ENCODE results near the gene GRID1.

The GRID1 gene

DNA sequence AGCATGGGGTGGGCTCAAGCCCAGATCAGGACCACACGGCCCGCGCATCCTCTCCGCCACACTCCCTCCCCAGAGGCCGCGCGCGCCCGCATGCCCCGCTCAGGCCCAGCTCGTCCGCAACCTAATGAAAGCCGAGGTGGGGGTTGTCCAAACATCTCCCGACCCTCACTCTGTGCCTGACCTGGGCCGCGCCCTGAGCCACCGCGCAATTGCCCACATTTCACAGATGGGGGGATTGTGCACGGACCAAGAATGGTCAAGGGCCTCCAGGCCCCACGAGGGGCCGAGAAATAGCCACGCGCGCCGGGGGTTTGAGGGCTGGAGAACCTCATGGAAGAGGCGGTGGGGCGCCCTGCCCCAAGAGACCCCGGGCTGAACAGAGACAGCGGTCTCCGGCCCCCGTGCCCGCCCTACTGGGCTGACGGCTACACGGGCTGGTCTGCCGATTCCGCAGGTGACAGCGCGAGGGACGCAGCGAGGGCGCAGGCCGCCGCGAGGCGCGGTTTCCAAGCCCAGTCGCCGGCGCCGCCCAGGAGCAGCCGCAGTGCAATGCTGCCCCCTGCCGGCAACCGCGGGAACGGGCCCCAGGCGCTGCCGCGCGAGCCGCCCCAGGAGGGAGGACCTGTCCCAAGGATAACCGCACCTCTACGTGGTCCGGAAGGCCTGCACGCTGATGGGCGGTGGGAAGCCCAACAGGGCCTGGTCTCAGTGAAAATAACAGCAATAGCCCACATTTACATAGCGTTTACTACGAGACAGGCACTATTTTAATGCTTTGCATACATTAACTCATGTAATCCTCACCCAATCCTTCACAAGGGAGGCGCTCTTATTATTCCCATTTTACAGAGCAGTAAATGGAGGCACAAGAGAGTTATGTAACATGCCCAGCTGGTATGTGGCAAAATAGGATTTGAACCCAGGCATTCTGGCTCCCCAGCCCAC is 10.5 kb upstream of the GRID1 start:
- peaks cover 0 to 4% of the 10 kb centered on the region in 2 donors for H3K4me1 ChIP-seq (ENCODE audit: control insufficient read depth in 2 of 2, insufficient read depth in 2 of 2, low read length in 2 of 2)
- peaks cover 3 to 14% of the 10 kb centered on the region in 2 donors for H3K27me3 ChIP-seq (ENCODE audit: control insufficient read depth in 2 of 2, insufficient read depth in 2 of 2, low read length in 2 of 2)
- peak overlapping the region in 1 of 2 donors; percentile 13 for H3K4me3 ChIP-seq (ENCODE audit: low read length in 2 of 2)
- no peak overlapping the region for H3K27ac ChIP-seq (ENCODE audit: low read depth in 2 of 2, low read length in 2 of 2)
- no peak overlapping the region for H3K9ac ChIP-seq (ENCODE audit: low read depth in 1 of 2, low read length in 2 of 2)
- H3K9me3 ChIP-seq (ENCODE audit: control insufficient read depth in 2 of 2, low read length in 2 of 2): no peaks in the 10 kb centered on the region
- H3K36me3 ChIP-seq (ENCODE audit: control insufficient read depth in 2 of 2, insufficient read depth in 2 of 2, low read length in 2 of 2): no peaks in the 10 kb centered on the region

DNA sequence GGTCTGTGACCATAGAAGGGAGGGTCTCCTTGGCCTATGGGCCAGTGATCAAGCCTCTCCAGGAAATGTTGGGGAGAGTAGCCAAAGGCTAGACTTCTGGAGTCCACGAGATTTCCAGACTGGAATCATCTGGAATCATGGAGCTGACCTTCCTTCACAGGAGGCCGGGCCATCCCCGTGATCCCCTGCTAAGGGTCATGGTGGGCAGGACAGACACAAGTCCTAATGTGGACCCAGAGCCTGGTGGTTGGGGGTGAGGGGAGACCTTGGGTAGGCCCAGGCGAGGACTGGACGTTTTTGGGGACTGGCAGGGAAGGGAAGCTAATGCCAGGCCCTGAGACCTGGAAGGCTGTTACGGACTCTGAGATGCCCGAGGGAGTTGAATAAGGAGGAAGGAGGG is 9.8 kb upstream of the GRID1 start:
- Histone ChIP-seq H3K9me3 (ENCODE audit: control insufficient read depth in 2 of 2, low read length in 2 of 2) (no peaks in the 10 kb centered on the region), H3K36me3 (ENCODE audit: control insufficient read depth in 2 of 2, insufficient read depth in 2 of 2, low read length in 2 of 2) (no peaks in the 10 kb centered on the region), H3K4me1 (ENCODE audit: control insufficient read depth in 2 of 2, insufficient read depth in 2 of 2, low read length in 2 of 2) (peaks cover 0 to 4% of the 10 kb centered on the region in 2 donors), H3K27ac (ENCODE audit: low read depth in 2 of 2, low read length in 2 of 2) (no peak overlapping the region), H3K27me3 (ENCODE audit: control insufficient read depth in 2 of 2, insufficient read depth in 2 of 2, low read length in 2 of 2) (peaks cover 4 to 14% of the 10 kb centered on the region in 2 donors), H3K4me3 (ENCODE audit: low read length in 2 of 2) (no peak overlapping the region), H3K9ac (ENCODE audit: low read depth in 1 of 2, low read length in 2 of 2) (no peak overlapping the region)

GRCh38 chr10:86375204-86375603 is 8.6 kb upstream of the GRID1 start:
- Histone ChIP-seq H3K9me3 (ENCODE audit: control insufficient read depth in 2 of 2, low read length in 2 of 2) (no peaks in the 10 kb centered on the region), H3K27me3 (ENCODE audit: control insufficient read depth in 2 of 2, insufficient read depth in 2 of 2, low read length in 2 of 2) (peaks cover 5 to 11% of the 10 kb centered on the region in 2 donors), H3K4me3 (ENCODE audit: low read length in 2 of 2) (no peak overlapping the region), H3K36me3 (ENCODE audit: control insufficient read depth in 2 of 2, insufficient read depth in 2 of 2, low read length in 2 of 2) (no peaks in the 10 kb centered on the region), H3K4me1 (ENCODE audit: control insufficient read depth in 2 of 2, insufficient read depth in 2 of 2, low read length in 2 of 2) (peaks cover 0 to 4% of the 10 kb centered on the region in 2 donors), H3K27ac (ENCODE audit: low read depth in 2 of 2, low read length in 2 of 2) (no peak overlapping the region), H3K9ac (ENCODE audit: low read depth in 1 of 2, low read length in 2 of 2) (no peak overlapping the region)

DNA sequence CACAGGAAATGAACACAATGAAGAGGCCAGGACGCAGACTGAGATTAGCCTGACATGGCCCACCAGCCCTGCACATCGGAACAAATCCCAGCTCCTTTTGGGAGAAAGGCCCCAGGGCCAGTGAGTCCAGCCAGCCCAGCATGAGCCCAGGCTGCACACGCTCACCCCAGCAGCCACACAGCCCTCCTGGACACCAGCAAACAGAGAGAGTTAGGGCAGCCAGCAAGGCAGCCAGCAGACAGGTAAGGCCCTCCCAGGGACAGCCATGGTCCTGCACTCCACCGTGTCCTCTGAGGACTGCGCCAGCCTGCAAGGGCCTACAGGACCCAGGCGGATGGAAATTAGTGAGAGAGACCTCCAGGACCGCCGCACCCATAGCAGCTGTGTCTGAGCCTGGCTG is 8.1 kb upstream of the GRID1 start:
- Histone ChIP-seq H3K4me3 (ENCODE audit: low read length in 2 of 2) (no peak overlapping the region), H3K36me3 (ENCODE audit: control insufficient read depth in 2 of 2, insufficient read depth in 2 of 2, low read length in 2 of 2) (no peaks in the 10 kb centered on the region), H3K27me3 (ENCODE audit: control insufficient read depth in 2 of 2, insufficient read depth in 2 of 2, low read length in 2 of 2) (peaks cover 10 to 11% of the 10 kb centered on the region in 2 donors), H3K4me1 (ENCODE audit: control insufficient read depth in 2 of 2, insufficient read depth in 2 of 2, low read length in 2 of 2) (peaks cover 0 to 4% of the 10 kb centered on the region in 2 donors), H3K27ac (ENCODE audit: low read depth in 2 of 2, low read length in 2 of 2) (no peak overlapping the region), H3K9ac (ENCODE audit: low read depth in 1 of 2, low read length in 2 of 2) (no peak overlapping the region), H3K9me3 (ENCODE audit: control insufficient read depth in 2 of 2, low read length in 2 of 2) (no peaks in the 10 kb centered on the region)

- peaks cover 0 to 4% of the 10 kb centered on the region in 2 donors for H3K4me1 ChIP-seq (ENCODE audit: control insufficient read depth in 2 of 2, insufficient read depth in 2 of 2, low read length in 2 of 2)
- H3K9ac ChIP-seq (ENCODE audit: low read depth in 1 of 2, low read length in 2 of 2): no peak overlapping the region
- no peaks in the 10 kb centered on the region for H3K9me3 ChIP-seq (ENCODE audit: control insufficient read depth in 2 of 2, low read length in 2 of 2)
- H3K27ac ChIP-seq (ENCODE audit: low read depth in 2 of 2, low read length in 2 of 2): no peak overlapping the region
- H3K4me3 ChIP-seq (ENCODE audit: low read length in 2 of 2): no peak overlapping the region
- H3K36me3 ChIP-seq (ENCODE audit: control insufficient read depth in 2 of 2, insufficient read depth in 2 of 2, low read length in 2 of 2): no peaks in the 10 kb centered on the region
- peaks cover 16 to 19% of the 10 kb centered on the region in 2 donors for H3K27me3 ChIP-seq (ENCODE audit: control insufficient read depth in 2 of 2, insufficient read depth in 2 of 2, low read length in 2 of 2)
Observed at GRCh38 chr10:86373828-86374227, 7.2 kb upstream of the GRID1 start.

DNA sequence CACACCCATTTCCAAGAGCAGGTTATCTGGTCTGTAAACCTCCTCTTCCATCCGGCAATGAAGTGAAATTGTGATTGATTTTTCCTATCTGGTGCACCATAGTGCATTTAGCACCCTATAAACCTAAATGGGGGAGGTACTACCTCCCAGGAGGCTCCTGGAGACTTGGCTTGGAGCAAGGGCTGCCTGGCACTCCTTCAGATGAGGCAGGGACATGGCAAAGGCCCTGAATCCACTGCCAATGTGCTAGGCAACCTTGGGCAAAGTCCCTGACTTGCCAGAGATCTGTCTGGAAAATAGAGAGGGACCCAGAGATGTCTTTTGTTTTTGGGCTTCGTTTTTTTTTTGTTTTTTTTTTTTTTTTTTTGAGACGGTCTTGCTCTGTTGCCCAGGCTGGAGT is 6.7 kb upstream of the GRID1 start:
- no peak overlapping the region for H3K9ac ChIP-seq (ENCODE audit: low read depth in 1 of 2, low read length in 2 of 2)
- no peak overlapping the region for H3K4me3 ChIP-seq (ENCODE audit: low read length in 2 of 2)
- H3K27me3 ChIP-seq (ENCODE audit: control insufficient read depth in 2 of 2, insufficient read depth in 2 of 2, low read length in 2 of 2): peaks cover 17 to 24% of the 10 kb centered on the region in 2 donors

DNA sequence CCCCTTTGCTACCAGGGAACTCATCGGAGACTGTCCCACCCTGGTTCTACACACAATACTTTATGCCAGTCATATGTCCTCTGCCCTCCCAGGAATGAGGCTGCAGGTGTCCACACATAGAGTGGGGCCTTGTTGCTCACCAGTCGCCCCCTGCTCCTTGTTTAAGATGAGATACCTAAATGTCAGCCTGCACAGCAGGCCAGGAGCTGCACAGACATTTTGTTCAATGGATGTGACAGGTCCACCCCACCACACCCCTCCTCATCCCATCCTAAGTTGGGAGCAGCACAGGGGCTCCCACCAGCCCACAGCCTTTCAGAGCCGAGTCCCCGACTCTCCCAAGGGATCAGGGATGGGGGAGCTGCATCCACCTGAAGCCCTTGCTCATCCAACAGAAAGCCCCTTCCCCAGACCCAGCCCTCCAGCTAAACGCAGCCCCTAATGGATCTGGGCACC is 6.2 kb upstream of the GRID1 start:
- peaks cover 0 to 4% of the 10 kb centered on the region in 2 donors for H3K4me1 ChIP-seq (ENCODE audit: control insufficient read depth in 2 of 2, insufficient read depth in 2 of 2, low read length in 2 of 2)
- H3K4me3 ChIP-seq (ENCODE audit: low read length in 2 of 2): no peak overlapping the region
- H3K27ac ChIP-seq (ENCODE audit: low read depth in 2 of 2, low read length in 2 of 2): no peak overlapping the region
- no peaks in the 10 kb centered on the region for H3K9me3 ChIP-seq (ENCODE audit: control insufficient read depth in 2 of 2, low read length in 2 of 2)
- peaks cover 21 to 28% of the 10 kb centered on the region in 2 donors for H3K27me3 ChIP-seq (ENCODE audit: control insufficient read depth in 2 of 2, insufficient read depth in 2 of 2, low read length in 2 of 2)
- no peak overlapping the region for H3K9ac ChIP-seq (ENCODE audit: low read depth in 1 of 2, low read length in 2 of 2)
- no peaks in the 10 kb centered on the region for H3K36me3 ChIP-seq (ENCODE audit: control insufficient read depth in 2 of 2, insufficient read depth in 2 of 2, low read length in 2 of 2)

More for the DNA sequence above, 6.7 kb upstream of the GRID1 start:
- peaks cover 0 to 4% of the 10 kb centered on the region in 2 donors for H3K4me1 ChIP-seq (ENCODE audit: control insufficient read depth in 2 of 2, insufficient read depth in 2 of 2, low read length in 2 of 2)
- no peak overlapping the region for H3K27ac ChIP-seq (ENCODE audit: low read depth in 2 of 2, low read length in 2 of 2)
- H3K36me3 ChIP-seq (ENCODE audit: control insufficient read depth in 2 of 2, insufficient read depth in 2 of 2, low read length in 2 of 2): no peaks in the 10 kb centered on the region
- H3K9me3 ChIP-seq (ENCODE audit: control insufficient read depth in 2 of 2, low read length in 2 of 2): no peaks in the 10 kb centered on the region

- Histone ChIP-seq H3K9me3 (ENCODE audit: control insufficient read depth in 2 of 2, low read length in 2 of 2) (no peaks in the 10 kb centered on the region), H3K4me1 (ENCODE audit: control insufficient read depth in 2 of 2, insufficient read depth in 2 of 2, low read length in 2 of 2) (peaks cover 0 to 4% of the 10 kb centered on the region in 2 donors), H3K9ac (ENCODE audit: low read depth in 1 of 2, low read length in 2 of 2) (no peak overlapping the region), H3K36me3 (ENCODE audit: control insufficient read depth in 2 of 2, insufficient read depth in 2 of 2, low read length in 2 of 2) (no peaks in the 10 kb centered on the region), H3K4me3 (ENCODE audit: low read length in 2 of 2) (no peak overlapping the region), H3K27ac (ENCODE audit: low read depth in 2 of 2, low read length in 2 of 2) (no peak overlapping the region), H3K27me3 (ENCODE audit: control insufficient read depth in 2 of 2, insufficient read depth in 2 of 2, low read length in 2 of 2) (peaks cover 21 to 34% of the 10 kb centered on the region in 2 donors)
Observed at GRCh38 chr10:86372119-86372783, 5.7 kb upstream of the GRID1 start.

DNA sequence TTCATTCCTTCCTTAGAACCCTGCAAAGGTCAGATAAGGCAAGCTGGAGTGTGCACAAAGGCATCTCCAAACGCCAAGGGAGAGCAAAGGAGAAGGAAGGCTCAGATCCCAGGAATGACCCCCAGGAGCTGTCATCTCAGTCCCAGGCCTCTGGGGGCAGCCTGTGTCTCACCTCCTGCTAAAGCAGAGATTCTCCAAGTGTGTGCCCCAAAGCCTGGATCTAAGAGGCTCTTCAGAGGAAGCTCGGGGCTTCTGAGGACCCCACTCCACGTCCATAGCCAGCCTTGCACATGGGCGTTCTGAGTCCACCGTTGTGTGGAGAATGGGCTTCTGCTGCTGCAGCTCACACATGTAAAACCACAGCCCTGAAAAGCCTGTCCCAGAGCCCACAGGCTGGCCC is 5.1 kb upstream of the GRID1 start:
- Histone ChIP-seq H3K4me1 (ENCODE audit: control insufficient read depth in 2 of 2, insufficient read depth in 2 of 2, low read length in 2 of 2) (no peaks in the 10 kb centered on the region), H3K36me3 (ENCODE audit: control insufficient read depth in 2 of 2, insufficient read depth in 2 of 2, low read length in 2 of 2) (no peaks in the 10 kb centered on the region), H3K27ac (ENCODE audit: low read depth in 2 of 2, low read length in 2 of 2) (no peak overlapping the region), H3K4me3 (ENCODE audit: low read length in 2 of 2) (no peak overlapping the region), H3K9ac (ENCODE audit: low read depth in 1 of 2, low read length in 2 of 2) (no peak overlapping the region), H3K27me3 (ENCODE audit: control insufficient read depth in 2 of 2, insufficient read depth in 2 of 2, low read length in 2 of 2) (peaks cover 21 to 35% of the 10 kb centered on the region in 2 donors), H3K9me3 (ENCODE audit: control insufficient read depth in 2 of 2, low read length in 2 of 2) (no peaks in the 10 kb centered on the region)

DNA sequence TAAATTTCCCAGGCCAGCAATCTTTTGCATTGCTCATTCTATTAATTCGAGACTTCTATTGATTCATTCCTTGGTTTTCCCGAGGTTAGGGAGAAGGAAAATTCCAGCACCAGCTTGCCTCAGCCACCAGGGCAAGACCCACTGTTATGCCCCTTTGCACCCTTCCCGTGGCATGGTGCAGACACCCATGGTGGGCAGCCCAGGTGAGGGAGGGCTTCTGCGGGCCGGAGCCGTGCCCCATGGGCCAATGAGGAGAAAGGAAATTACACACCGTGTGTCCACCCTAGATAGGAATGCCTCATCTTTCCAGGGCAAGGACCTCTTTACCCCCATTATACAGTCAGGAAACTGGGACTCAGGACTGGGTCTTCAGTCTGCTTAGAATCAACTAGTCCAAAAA is 4.5 kb upstream of the GRID1 start:
- no peaks in the 10 kb centered on the region for H3K4me1 ChIP-seq (ENCODE audit: control insufficient read depth in 2 of 2, insufficient read depth in 2 of 2, low read length in 2 of 2)
- no peak overlapping the region for H3K9ac ChIP-seq (ENCODE audit: low read depth in 1 of 2, low read length in 2 of 2)
- H3K27ac ChIP-seq (ENCODE audit: low read depth in 2 of 2, low read length in 2 of 2): no peak overlapping the region
- no peaks in the 10 kb centered on the region for H3K9me3 ChIP-seq (ENCODE audit: control insufficient read depth in 2 of 2, low read length in 2 of 2)
- H3K27me3 ChIP-seq (ENCODE audit: control insufficient read depth in 2 of 2, insufficient read depth in 2 of 2, low read length in 2 of 2): peaks cover 17 to 35% of the 10 kb centered on the region in 2 donors
- H3K36me3 ChIP-seq (ENCODE audit: control insufficient read depth in 2 of 2, insufficient read depth in 2 of 2, low read length in 2 of 2): no peaks in the 10 kb centered on the region
- H3K4me3 ChIP-seq (ENCODE audit: low read length in 2 of 2): no peak overlapping the region
